ENCODE measurements around the gene CYP3A7. TPM values are rescaled to one million over a fixed set of nuclear protein-coding genes. Genes with fewer than 3 reads are reported as not detected.
"Not testable (repeated sequence)": the region's sequence is repeated elsewhere in the genome, so short reads cannot be mapped to it uniquely, and the experiment has no call there.

Gene CYP3A7
- total RNA-seq, 1 experiment from 2014 or later, result not detected

- ChIA-PET POLR2A (no interaction called here), CTCF (no interaction called here)
- Histone ChIP-seq H3K36me3 (ENCODE audit: control insufficient read depth, insufficient read depth, low read length) (no peaks in the 10 kb centered on the region), H3K27me3 (replicated peaks; ENCODE audit: control insufficient read depth, insufficient read depth, low read length) (no peaks in the 10 kb centered on the region), H3K4me3 (ENCODE audit: low read depth, low read length) (no peak overlapping the region), H3K9me3 (no peaks in the 10 kb centered on the region), H3K4me1 (no peaks in the 10 kb centered on the region)
- DNase-seq, result no peak
- Mint-ChIP-seq H3K9me3 (ENCODE audit: unreplicated experiment) (no peaks in the 10 kb centered on the region), H3K4me1 (ENCODE audit: low read depth, unreplicated experiment) (no peaks in the 10 kb centered on the region), H3K4me3 (ENCODE audit: unreplicated experiment) (no peak overlapping the region), H3K36me3 (ENCODE audit: insufficient read depth, unreplicated experiment) (no peaks in the 10 kb centered on the region), H3K27ac (ENCODE audit: unreplicated experiment) (no peak overlapping the region), H3K27me3 (ENCODE audit: insufficient read depth, unreplicated experiment) (peaks cover 4% of the 10 kb centered on the region)
- TF ChIP-seq CTCF (IDR thresholded peaks at IDR 0.05; ENCODE audit: insufficient read depth in 1 of 2, low read depth in 1 of 2, low read length in 1 of 2, severe bottlenecking in 1 of 2, unreplicated experiment in 1 of 2), result no peak
- BruUV-seq (replicated peaks), result no TSS peak
- intact Hi-C loops (cut with micrococcal nuclease; ENCODE audit: unreplicated experiment), result no loop called here
These were observed 2.7 kb upstream of the CYP3A7 start for GRCh38 chr7:99737726-99738125.

GRCh38 chr7:99736667-99737066 is 1.7 kb upstream of the CYP3A7 start:
- DNase-seq; H3K27me3 ChIP-seq (replicated peaks; ENCODE audit: control insufficient read depth, insufficient read depth, low read length); H3K9me3 ChIP-seq; H3K9me3 Mint-ChIP-seq (ENCODE audit: unreplicated experiment); H3K27ac Mint-ChIP-seq (ENCODE audit: unreplicated experiment); H3K36me3 ChIP-seq (ENCODE audit: control insufficient read depth, insufficient read depth, low read length); H3K36me3 Mint-ChIP-seq (ENCODE audit: insufficient read depth, unreplicated experiment); POLR2A ChIA-PET; H3K4me3 Mint-ChIP-seq (ENCODE audit: unreplicated experiment); intact Hi-C loops (cut with micrococcal nuclease; ENCODE audit: unreplicated experiment); H3K27me3 Mint-ChIP-seq (ENCODE audit: insufficient read depth, unreplicated experiment); BruUV-seq (replicated peaks); CTCF ChIA-PET; H3K4me3 ChIP-seq (ENCODE audit: low read depth, low read length); H3K4me1 Mint-ChIP-seq (ENCODE audit: low read depth, unreplicated experiment); H3K4me1 ChIP-seq: not testable (repeated sequence)

- POLR2A ChIA-PET, result no interaction called here
- Mint-ChIP-seq H3K27me3 (ENCODE audit: insufficient read depth, unreplicated experiment) (peaks cover 4% of the 10 kb centered on the region), H3K4me1 (ENCODE audit: low read depth, unreplicated experiment) (no peaks in the 10 kb centered on the region), H3K4me3 (ENCODE audit: unreplicated experiment) (no peak overlapping the region), H3K27ac (ENCODE audit: unreplicated experiment) (no peak overlapping the region), H3K36me3 (ENCODE audit: insufficient read depth, unreplicated experiment) (no peaks in the 10 kb centered on the region), H3K9me3 (ENCODE audit: unreplicated experiment) (no peaks in the 10 kb centered on the region)
- no peaks in the 10 kb centered on the region for H3K9me3 ChIP-seq
- intact Hi-C loops (cut with micrococcal nuclease; ENCODE audit: unreplicated experiment), result loop anchor here (5.0 kb wide), 1 partner anchor 101 kb away; no protein-coding TSS in a partner anchor
- H3K4me1 ChIP-seq, result peaks cover 19% of the 10 kb centered on the region
- CTCF ChIA-PET, result no interaction called here
- H3K27me3 ChIP-seq (replicated peaks; ENCODE audit: control insufficient read depth, insufficient read depth, low read length), result no peaks in the 10 kb centered on the region
- no peaks in the 10 kb centered on the region for H3K36me3 ChIP-seq (ENCODE audit: control insufficient read depth, insufficient read depth, low read length)
- H3K4me3 ChIP-seq (ENCODE audit: low read depth, low read length), result no peak overlapping the region
- DNase-seq, result peak in 1 of 2 experiments; percentile 38
- TF ChIP-seq CTCF (IDR thresholded peaks at IDR 0.05; ENCODE audit: insufficient read depth in 1 of 2, low read depth in 1 of 2, low read length in 1 of 2, severe bottlenecking in 1 of 2, unreplicated experiment in 1 of 2), result peak; percentile 35 to 43
- no TSS peak for BruUV-seq (replicated peaks)
These were observed 1.5 kb downstream of the CYP3A7 start for GRCh38 chr7:99733448-99733847.

- no TSS peak for BruUV-seq (replicated peaks)
- DNase-seq, result no peak
- Mint-ChIP-seq H3K9me3 (ENCODE audit: unreplicated experiment) (no peaks in the 10 kb centered on the region), H3K4me1 (ENCODE audit: low read depth, unreplicated experiment) (no peaks in the 10 kb centered on the region), H3K4me3 (ENCODE audit: unreplicated experiment) (no peak overlapping the region), H3K27me3 (ENCODE audit: insufficient read depth, unreplicated experiment) (peaks cover 4% of the 10 kb centered on the region), H3K36me3 (ENCODE audit: insufficient read depth, unreplicated experiment) (no peaks in the 10 kb centered on the region), H3K27ac (ENCODE audit: unreplicated experiment) (no peak overlapping the region)
- ChIA-PET POLR2A (no interaction called here), CTCF (no interaction called here)
- H3K4me1 ChIP-seq, result peaks cover 24% of the 10 kb centered on the region
- H3K27me3 ChIP-seq (replicated peaks; ENCODE audit: control insufficient read depth, insufficient read depth, low read length), result no peaks in the 10 kb centered on the region
- no peak for TF ChIP-seq CTCF (IDR thresholded peaks at IDR 0.05; ENCODE audit: insufficient read depth in 1 of 2, low read depth in 1 of 2, low read length in 1 of 2, severe bottlenecking in 1 of 2, unreplicated experiment in 1 of 2)
- intact Hi-C loops (cut with micrococcal nuclease; ENCODE audit: unreplicated experiment), result loop anchor here (5.0 kb wide), 1 partner anchor 101 kb away; no protein-coding TSS in a partner anchor
- H3K4me3 ChIP-seq (ENCODE audit: low read depth, low read length), result no peak overlapping the region
- H3K36me3 ChIP-seq (ENCODE audit: control insufficient read depth, insufficient read depth, low read length), result no peaks in the 10 kb centered on the region
- H3K9me3 ChIP-seq, result no peaks in the 10 kb centered on the region
These were observed 2.0 kb downstream of the CYP3A7 start for GRCh38 chr7:99733003-99733402.

Measured in Caco-2 (cell line).